CD4-positive, alpha-beta T cell treated with Interleukin-2 at 100 ng/mL for 4 hours (primary cell): ENCODE results near the gene KCNQ1.
A peak's percentile ranks its signal among the peaks of the same experiment; 100 is the strongest.

ENCODE experiments used
- DNase-seq: peaks from one replicate; pipeline ENCODE4 v3.0.0-alpha.2; 2020; ENCODE audit warnings: low spot score

The KCNQ1 gene

DNA sequence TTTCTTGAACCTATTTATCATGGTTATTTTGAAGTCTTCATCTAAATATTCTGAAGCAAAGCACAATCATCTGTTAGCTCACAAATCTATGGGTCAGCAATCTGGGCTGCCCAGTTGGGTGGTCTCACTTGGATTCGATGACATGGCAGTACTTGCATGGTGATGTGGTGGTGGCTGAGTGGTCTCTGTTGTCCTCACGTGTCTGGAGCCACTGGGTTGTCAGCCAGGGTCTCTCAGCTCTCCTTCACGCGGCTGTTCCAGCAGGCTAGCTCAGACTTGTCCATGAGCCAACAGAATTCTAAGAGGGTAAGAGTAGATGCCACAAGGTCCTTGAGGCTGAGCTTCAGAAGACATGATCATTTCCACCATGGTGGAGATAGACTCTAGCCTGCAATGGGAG is 321.4 kb downstream of the KCNQ1 start:
- no peak for DNase-seq

DNA sequence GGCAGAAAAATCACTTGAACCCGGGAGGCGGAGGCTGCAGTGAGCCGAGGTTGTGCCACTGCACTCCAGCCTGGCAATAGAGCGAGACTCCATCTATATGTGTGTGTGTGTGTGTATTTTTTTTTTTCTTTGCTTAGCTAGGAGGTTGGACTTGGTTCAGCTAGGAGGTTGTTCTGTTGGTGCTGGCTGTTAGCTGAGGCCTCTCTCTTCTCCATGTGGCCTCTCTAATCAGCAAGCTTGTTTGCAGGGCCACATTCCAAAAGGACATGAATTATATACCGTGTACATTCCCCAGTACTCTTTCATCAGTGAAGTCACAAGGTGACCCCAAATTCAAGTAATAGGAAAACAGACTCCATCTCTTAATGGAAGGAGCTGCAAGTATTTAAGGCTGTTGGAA is 322.3 kb downstream of the KCNQ1 start:
- no peak for DNase-seq

DNA sequence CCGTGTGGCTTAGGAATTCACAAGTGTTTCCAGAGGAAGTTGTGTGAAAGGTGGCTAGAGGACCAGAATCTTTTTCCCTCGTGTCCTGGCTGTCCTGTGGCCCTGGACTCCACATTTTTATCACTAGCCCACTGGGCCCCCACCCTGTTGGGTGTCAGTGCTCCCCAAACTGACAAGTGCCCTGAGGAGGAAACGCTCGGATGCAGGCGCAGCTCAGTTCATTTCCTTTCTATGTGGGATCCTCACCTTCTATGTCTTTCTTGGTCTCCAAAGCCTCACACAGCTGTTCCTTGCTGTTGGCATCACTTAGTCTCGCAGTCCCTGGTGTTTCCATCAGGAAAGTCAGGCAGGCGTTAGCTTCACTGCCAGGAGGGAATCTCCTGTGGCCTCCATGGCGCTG is 323.0 kb downstream of the KCNQ1 start:
- no peak for DNase-seq

DNA sequence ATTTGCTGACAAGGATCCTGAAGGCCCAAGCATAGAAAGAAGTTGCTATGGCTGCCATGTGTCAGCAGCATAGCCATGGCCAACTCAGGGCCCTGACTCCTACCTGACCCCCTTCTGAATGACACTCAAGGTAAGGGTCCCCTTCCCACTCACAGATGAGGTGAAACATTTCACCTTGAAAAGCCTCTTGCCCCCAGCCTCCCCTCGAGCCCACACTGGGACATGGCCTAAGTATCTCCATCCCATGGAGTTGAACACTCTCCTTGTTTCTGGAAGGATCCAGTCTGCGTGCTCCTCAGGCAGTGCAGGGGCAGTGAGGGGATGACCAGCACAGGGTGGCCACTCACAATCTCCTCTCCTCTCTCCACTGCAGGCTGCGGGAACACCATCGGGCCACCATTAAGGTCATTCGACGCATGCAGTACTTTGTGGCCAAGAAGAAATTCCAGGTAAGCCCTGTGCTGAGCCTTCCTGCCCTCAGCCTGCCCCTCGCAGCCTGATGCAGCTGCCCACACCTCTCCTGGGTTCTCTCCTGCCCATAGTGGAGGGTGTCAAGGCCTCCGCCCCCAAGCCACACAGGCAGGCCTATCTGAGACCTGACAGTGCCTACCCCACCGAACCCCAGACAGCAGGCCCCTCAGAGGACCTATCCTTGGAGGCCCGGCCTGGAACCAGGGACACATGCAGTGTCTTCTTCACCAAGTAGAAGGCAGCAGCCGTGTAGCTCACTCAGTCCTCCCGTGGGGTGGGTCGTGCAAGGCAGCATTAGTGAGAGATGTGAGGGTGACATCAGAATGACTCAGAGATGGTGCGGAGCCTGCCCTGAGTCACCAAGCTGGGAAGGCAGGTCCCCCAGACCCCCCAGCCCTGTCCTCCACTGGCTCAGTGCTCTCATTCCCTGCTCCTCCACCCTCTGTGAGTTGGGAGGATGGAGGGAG is 323.9 kb downstream of the KCNQ1 start:
- no peak for DNase-seq

DNA sequence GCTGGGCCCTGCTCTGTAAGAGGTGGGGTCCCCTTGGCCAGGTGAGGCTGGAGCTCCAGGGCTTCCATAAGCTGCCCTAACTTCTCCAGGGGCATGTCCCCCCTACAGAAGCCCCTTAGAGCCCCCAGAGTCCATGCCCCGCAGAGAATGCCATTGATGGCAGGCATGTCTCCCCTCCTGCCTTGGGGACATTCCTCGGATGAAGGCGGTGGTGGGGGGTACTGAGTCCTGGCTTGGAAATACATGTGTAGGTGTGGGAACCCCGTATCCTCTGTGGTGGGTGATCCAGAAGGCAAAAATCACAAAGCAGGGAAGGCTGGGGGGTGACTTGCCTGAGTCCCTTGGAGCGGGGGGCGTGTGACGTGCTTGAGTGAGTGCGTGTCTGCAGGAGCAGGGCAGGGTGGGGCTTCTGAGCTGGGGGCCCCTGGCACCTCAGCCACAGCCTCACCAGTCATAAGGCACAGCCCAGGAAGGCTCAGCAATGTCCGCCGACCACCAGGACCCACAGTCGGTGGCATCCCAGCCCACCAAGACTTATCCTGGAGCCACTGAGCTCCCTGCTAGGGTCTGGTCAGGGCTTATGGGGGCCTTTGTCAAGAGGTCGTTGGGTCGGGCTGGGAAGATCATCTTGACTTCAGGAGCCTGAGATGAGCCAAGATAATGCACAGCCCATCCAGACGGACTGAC is 324.7 kb downstream of the KCNQ1 start:
- DNase-seq: no peak

DNA sequence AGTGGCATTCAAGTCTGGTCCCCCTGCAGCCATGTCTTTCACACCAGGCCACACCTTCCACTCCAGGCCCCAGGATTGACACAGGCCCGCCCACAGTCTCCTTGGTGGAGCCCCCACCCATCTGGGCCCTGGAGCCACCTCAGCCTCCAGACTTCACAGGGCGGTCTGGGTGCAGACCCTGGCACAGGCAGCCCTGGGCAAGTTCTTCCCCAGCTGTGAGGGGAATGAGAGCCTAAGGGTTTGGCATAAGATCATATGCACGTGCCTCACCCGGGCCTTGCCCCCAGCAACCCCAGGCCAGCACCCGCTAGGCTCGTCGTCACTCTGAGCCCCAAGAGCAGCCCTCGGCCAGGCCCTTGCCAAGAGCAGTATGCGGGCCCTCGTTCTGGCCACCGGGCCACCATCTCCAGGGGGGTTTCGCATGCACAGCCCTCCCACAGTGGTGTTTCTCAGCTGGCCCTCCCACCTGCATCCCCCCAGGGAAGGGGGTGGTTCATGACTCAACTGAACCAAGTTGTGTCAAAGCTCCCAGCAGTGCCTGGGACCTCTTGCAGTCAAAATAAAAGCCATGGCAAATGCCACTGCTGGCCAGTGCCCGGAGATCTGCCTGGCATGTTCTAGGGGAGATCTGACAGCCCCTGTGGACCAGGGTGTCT is 325.4 kb downstream of the KCNQ1 start:
- no peak for DNase-seq

DNA sequence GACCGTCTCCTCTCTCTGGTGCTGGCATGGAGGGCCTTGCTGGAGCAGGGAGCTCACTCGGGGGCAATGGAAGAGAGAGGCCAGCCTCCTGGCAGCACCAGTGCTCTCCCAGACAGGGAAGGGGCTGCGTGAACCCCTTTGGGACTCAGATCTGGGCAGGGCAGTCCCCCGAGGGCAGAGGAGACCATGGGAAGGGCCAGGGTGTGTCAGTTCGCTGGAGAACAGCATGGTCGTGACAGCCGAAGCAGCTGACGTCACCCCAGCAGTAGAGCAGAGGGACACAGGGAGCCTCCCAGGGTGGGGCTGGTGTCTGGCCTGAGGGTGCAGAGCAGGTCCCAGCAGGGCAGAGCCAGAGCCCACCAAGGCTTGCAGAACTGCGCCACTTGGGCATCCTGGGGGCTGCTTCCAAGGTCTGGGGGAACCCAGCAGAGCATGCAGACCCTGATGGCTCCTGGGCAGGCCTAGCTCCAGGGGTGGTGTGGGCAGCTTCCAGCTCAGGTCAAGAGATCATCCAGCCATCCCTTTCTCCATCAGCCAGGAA is 326.0 kb downstream of the KCNQ1 start:
- no peak for DNase-seq

DNA sequence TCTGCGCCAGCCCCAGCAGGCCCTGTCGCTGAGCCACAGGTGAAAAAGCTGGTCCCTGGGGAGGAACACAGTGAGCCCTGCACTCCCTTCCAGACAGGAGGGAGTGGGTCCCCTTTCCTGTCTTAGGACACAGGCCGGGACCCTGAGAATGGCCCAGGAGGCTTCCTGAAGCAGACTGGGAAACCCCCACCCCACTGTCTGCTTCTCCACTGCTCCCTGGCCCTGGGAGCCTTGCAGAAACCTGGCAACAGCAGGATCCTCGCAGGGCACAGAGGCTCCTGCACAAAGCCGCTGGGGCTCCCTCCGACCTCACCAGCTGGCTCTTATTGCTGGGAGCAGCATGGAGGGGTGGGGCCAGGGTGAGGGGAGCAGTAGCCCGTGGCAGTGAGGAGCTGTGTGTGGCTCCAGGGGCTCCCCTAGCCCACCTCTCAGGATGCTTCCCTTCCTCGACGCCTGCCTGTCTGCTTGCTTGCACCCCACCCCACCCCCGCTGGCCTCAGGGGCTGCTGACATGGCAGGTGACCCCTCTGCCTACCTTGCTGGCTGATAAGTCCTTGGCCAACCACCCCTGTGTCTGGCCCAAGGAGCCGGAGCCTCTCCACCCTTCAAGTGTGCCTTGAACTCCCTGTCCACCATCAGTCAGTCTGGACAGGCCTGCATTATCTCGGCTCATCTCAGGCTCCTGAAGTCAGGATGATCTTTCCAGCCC is 327.1 kb downstream of the KCNQ1 start:
- DNase-seq: no peak

DNA sequence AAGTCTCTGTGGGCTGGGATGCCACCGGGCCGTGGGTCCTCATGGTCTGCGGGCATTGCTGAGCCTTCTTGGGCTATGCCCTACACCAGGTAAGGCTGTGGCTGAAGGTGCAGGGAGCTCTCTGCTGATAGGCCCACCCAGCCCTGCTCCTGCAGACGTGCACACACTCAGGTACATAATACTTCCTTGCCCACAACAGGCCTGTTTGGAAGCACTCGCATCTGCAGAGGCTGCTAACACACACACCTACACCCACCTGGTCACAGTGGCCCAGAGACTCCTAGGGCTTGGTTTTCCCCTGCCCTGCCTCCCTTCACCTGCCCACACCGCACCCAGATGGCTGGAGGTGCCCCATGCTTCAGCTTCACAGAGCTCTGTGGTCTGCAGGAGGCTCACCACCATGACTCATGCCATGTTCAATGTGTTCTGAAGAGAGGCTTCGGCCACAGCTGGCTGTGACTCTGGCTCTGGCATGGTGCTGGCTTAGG is 327.8 kb downstream of the KCNQ1 start:
- DNase-seq: peak; percentile 1

DNA sequence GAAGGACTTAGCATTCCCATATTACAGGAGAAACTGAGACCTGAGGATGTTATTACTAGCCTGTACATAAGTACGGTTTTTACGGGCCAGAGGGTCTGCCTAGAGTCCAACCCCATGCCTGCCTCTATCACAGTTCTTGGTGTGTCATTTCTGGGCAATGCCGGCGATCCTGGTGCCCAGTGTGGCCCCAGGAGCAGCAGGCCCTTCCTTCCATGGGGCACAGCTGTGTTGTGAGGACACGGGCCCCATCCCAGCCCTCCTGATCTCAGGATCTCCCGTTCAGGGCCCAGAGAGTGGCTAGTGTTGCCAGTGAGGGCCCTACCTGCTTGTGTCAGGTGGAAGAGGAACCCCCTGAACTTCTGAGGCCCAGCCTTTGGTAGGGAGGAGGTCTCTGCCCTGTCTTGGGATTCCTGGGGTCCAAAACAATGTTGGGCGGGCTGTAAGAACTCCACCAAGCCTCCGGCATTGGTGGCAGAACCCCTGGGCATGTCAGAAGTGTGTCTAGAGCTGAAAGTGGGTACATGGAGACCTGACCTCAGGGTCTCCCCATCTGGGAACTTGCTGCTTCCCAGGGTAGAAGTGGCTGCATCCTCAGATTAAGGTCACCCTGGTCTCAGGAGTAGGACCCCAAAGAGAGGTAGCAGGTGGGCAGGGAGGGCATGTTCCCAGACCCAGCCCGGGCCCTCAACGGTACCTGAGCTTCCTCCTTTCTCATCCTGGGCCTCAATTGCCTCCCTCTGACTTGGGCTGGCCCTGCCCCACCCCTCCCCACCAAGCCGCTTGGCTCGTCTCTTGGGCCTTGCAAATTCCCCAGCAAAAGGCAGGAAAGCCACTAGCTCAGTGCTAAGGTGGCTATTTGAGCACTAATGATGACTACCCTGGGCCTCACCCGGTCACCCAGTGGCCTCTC is 329.6 kb downstream of the KCNQ1 start:
- DNase-seq: no peak

DNA sequence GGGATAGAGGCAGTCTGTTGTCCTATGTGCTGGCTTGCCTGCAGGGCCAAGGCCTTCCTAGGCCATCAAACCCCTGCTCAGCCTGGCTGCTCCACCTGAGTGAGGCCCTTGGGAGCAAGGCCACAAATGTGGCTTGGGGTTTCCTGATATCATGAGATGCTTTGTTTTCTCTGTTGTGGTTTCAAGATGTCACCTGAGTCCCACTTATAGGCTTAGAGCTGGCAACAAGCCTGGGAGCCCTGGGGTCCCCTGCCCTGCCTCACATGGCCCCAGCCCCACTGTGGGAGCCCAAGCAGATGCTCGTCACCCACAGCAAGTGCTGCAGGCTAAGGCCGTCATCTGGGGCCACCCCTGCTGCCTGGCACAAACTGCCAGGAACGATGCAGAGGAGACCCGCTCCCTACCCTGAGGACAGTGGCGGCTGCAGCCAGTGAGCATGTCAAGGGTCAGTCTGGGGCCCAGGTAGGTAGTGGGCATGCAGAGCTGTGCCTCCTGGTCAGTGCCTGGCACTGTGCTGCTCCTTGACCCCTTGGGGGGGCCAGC is 330.3 kb downstream of the KCNQ1 start:
- no peak for DNase-seq

DNA sequence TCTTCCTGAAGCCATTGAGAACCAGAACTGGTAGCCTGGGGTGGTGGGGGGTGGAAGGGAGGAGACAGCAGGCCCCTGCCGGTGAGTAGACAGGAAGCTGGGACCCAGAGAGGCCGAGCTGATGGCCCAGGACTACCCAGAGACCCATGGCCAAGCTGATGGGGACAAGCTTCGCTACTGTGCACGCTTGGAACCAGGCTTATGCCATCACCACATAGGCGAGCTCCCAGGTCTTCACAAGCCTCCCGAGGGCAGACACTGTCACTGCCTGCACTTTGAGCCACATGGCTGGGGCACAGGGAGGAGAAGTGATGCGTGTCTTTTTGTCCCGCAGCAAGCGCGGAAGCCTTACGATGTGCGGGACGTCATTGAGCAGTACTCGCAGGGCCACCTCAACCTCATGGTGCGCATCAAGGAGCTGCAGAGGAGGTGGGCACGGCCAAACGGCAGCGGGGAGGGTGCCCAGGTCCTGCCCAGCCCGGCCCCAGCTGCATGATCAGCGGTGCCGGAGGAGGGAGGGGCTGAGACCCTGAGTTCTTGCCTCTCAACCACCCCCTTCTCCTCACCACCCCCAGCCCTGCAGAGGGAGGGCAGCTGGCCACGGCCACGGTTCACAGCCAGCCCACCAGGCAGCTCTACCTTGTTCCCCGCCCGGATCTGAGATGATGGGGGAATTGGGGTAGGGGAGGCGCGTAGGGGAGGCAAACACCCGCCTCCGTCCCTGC is 331.0 kb downstream of the KCNQ1 start:
- no peak for DNase-seq

DNA sequence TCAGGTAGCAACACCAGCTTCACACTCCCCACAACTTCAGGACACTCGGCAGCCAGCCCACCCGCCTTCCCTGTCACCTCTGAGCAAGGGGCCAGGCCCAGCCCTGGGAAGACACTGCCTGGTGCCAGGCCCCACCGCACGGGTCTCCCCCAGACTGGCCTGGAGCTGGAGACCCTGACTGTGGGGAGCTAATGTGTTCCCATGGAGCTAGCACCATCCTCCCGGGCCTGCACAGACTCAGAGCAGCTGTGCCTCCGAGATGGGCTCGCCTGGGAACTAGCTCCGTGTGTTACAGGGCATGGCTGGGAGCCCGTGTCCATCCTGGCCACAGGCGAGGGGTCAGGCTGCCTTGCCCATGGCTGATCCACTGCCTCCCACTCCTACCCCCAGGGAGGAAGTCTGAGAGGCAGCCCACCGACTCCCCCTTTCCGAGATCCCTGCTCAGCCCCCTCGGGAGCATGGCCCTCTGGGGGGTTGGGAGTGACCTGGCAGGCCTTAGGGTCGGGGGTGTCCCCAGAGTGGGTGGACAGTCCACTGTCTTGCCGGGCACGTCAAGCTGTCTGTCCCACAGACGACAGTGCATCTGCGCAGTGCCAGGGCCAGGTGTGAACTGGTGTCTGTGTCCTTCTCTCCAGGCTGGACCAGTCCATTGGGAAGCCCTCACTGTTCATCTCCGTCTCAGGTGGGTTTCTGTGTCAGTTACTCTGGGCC is 331.7 kb downstream of the KCNQ1 start:
- no peak for DNase-seq

DNA sequence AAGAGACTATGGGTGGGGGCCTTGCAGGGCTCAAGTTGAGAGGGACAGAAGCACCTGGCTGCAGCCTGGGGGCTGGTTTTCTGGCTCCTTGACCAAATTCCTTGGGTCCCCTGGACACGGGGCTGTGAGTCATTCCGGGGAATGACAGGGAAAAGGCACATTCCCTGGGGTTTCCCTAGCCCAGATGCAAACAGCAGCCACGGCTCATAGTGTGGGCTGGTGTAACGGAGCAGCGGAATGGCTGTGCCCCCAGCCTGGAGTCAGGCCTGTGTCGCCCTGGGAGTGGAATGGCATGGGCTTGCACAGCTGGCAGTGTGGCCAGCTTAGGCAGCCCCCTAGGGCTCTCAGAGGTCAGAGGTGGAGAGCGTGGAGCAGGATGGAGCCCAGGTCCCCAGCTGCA is 332.6 kb downstream of the KCNQ1 start:
- DNase-seq: no peak

DNA sequence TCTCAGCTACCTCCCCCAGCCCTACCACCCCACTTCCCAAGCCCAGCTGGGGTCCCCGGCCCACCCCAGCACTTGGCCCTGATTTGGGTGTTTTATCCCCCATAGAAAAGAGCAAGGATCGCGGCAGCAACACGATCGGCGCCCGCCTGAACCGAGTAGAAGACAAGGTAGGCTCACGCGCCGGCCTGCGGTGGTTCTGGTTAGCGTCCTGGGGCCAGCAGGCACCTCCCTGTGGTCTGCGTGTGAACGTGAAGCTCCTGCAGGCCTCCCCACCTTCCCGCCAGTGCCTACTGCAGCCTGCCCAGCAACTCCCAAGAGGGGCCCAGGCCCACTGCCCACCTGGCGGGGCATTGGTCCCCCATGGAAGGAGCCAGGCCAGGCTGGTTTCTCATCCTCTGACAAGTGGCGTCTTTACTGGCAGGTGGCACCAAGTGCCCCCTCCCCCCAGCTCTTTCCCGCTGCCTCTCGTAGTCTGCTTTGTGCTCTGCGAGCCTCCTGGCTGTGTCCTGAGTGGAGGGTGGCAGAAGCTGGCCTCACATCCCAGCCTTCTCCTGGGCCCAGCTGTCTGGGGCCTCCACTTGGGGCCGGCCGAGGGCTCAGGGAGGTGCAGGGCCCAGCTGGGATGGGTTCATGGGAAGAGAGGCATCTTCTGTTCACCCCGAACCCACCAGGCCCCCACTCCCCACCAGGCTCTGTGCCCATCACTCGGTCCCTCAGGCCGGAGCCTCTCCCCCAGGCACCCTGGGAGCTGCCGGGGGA is 333.2 kb downstream of the KCNQ1 start:
- no peak for DNase-seq

DNA sequence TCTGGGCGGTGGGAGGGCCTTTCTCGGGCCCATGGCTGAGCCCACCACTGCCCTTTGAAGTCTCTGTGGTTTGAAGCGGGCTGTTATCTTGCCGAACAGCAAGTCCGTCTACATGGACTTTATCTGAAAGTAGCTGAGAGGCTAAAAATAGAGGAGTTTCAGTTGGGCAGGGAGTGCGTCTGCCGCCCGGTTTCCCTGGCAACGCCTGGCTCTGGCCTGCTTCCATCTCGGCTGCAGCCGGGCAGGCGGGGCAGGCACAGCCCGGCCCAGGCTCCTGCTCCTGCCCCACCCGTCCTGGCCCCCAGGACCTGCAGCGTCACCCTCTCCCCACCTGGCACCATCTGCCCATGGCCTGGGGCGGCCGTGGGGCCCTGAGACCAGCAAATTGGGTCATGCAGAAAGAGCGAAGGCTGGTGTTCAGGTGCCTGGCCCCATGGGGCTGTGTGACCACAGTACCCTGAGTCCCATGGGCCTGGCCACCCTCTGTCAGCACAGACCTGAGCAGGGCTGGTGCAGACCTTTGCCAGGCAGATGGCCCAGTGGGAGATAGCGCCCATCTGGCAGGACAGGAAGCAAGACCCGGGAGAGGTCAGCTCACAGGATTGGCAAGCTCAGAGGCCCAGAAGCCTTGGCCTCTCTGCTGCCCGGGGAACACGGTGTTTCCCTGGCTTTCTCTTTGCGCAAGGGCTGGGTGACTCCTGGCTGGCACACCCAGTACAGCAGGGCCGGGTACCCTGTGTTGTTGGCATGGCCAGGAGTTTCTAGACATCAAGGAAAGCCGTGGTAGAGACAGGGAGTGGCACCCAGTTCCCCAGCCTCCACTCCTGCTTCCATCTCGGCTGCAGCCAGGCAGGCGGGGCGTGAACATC is 334.1 kb downstream of the KCNQ1 start:
- no peak for DNase-seq

DNA sequence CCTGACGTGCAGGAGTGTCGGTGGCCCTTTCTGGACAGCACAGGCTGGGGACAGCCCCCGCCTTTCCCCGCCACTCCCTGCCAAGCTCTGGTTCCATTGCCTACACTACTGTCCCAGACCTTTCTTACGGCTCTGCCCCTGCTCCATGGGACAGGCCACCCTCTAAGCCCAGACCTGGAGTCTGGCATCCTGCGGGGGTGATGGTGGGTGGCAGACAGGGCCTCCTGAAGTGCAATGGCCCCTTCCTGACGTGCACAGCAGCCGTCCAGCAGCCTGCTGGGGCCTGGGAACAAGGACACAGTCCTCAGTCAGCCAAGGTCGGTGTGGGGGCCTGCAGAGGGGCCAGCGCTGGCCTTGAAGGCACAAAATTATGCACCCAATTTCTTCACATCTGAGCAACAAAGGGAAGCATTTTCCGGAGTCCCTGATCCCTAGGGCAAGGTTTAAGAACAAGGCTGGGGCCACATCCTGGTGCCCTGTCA is 334.7 kb downstream of the KCNQ1 start:
- DNase-seq: no peak
